Left ventricle myocardium inferior (tissue), 1 donor: Measurements from ENCODE around the gene PDLIM4. TPM values are rescaled to one million over a fixed set of nuclear protein-coding genes. Genes with fewer than 3 reads are reported as not detected.

ENCODE experiments used
- DNase-seq: peaks from one replicate; pipeline ENCODE4 v3.0.0-alpha.2; 2020
- H3K27ac ChIP-seq: fragments of 200-600 bp; replicated peaks from 2 replicates; pipeline ENCODE4 v1.8.0; 2021
- H3K27me3 ChIP-seq: fragments of 200-600 bp; 2 replicates; pipeline ENCODE4 v1.8.0; 2021; ENCODE audit warnings: low read depth
- H3K36me3 ChIP-seq: fragments of 200-600 bp; 2 replicates; pipeline ENCODE4 v1.8.0; 2021
- H3K4me1 ChIP-seq: fragments of 200-600 bp; 2 replicates; pipeline ENCODE4 v1.8.0; 2021
- H3K4me3 ChIP-seq: fragments of 200-600 bp; 2 replicates; pipeline ENCODE4 v1.8.0; 2021; ENCODE audit warnings: mild to moderate bottlenecking, moderate library complexity
- H3K9me3 ChIP-seq: fragments of 200-600 bp; replicated peaks from 2 replicates; pipeline ENCODE4 v1.8.0; 2021
- CTCF ChIP-seq: fragments of 200-600 bp; IDR thresholded peaks from 2 replicates; pipeline ENCODE4 v1.8.0; 2021; ENCODE audit warnings: antibody characterized with exemption, mild to moderate bottlenecking, borderline replicate concordance
- intact Hi-C: fragments of 100-400 bp; cut with micrococcal nuclease; formaldehyde crosslinking; loops from one replicate; pipeline ENCODE4 v1.11.0; 2022
- total RNA-seq: library from RNA; stranded (reverse); fragmentation: NEBNext Ultra II Directional; extraction: Animal tissue kit (Norgen Biotek cat#: 25700); gene quantifications from one replicate; pipeline ENCODE4 v1.2.1, GENCODE V29; 2021
- donor health status: DM: no; HTN: yes; CAD: no; lungs with severe emphysema.

The PDLIM4 gene
- total RNA-seq, 1 donor from 2014 or later: 4.8 TPM

- intact Hi-C loops: no loop called here
- no peak for DNase-seq
- Histone ChIP-seq H3K4me1 (peaks cover 33% of the 10 kb centered on the region), H3K36me3 (no peaks in the 10 kb centered on the region), H3K4me3 (no peak overlapping the region), H3K27ac (peak overlapping the region; percentile 68), H3K9me3 (no peaks in the 10 kb centered on the region), H3K27me3 (no peaks in the 10 kb centered on the region)
- no peak for TF ChIP-seq CTCF
These were observed 3.8 kb upstream of the PDLIM4 start for GRCh38 chr5:132253452-132254320.

DNA sequence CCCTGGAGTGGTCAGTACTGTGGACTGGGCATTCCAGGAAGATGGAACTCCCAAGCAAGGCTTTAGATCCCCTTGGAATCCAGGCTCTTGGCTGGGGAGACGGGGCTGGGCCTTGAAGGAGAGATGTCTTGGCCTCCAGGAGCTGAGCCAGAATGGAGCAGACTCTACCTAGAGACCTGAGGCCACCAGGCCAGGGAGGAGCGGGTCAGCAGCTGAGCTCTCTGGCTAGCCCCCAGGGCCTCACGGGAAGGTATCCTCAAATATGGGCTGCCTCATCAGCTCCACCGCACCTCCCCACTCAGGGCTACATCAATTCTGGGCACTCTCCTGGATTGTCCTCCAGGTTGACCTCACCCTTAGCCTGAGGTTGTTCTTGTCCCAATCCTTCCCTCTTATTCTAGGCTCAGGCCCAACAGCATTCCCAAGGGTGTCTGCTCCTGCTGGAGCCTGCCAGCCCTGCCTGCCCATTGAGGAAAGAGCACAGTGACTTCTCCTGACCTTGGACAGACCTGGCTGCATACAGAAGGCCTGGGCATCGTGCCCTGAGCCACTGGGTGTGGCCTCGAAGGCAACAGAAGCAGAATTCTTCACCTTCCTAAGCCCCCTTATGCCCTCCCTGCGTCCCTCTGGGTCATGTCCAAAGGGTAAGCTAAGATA is 3.0 kb upstream of the PDLIM4 start:
- TF ChIP-seq CTCF: no peak
- intact Hi-C loops: no loop called here
- H3K27me3 ChIP-seq: no peaks in the 10 kb centered on the region
- DNase-seq: peak; percentile 64
- peak overlapping the region; percentile 68 for H3K27ac ChIP-seq
- no peak overlapping the region for H3K4me3 ChIP-seq
- no peaks in the 10 kb centered on the region for H3K9me3 ChIP-seq
- peaks cover 40% of the 10 kb centered on the region for H3K4me1 ChIP-seq
- H3K36me3 ChIP-seq: no peaks in the 10 kb centered on the region

DNA sequence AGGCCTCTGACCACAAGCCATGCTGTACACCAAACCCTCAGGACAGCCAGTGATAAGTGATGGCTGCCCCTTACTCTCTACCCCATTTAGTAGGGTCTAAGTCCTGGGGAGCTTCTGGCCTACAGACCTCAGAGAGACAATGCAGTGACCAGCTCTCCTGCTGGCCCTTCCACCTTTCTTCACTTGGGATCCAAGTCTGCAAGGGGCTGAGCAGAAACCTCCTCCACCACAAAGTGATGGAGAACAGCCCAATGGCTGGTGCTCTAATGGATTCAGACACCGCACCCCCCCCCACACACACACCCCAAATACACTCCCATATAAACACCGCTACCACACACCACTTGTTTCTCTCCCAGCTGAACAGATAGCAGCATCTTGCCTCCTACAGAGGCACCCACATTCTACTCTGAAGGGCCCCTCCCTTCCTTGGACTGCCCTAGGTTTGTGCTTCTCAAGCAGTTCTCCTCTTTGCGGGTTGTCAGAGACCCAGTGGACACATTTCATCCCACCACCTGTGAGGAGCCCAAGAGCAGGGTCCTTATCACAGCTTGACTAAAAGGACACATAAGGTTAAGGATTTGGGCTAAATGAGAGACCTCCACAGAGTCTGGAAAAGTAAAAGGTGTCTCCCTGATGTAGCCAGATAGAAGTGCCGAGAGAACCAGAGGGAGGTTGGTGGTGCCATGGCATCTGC is 1.3 kb upstream of the PDLIM4 start:
- DNase-seq: no peak
- H3K9me3 ChIP-seq: no peaks in the 10 kb centered on the region
- no peak for TF ChIP-seq CTCF
- H3K27me3 ChIP-seq: no peaks in the 10 kb centered on the region
- no peak overlapping the region for H3K4me3 ChIP-seq
- intact Hi-C loops: no loop called here
- no peak overlapping the region for H3K27ac ChIP-seq
- peaks cover 58% of the 10 kb centered on the region for H3K4me1 ChIP-seq
- H3K36me3 ChIP-seq: no peaks in the 10 kb centered on the region

GRCh38 chr5:132256783-132257130 is 739 bp upstream of the PDLIM4 start:
- no peak for TF ChIP-seq CTCF
- Histone ChIP-seq H3K27me3 (no peaks in the 10 kb centered on the region), H3K36me3 (no peaks in the 10 kb centered on the region), H3K4me1 (peaks cover 63% of the 10 kb centered on the region), H3K9me3 (no peaks in the 10 kb centered on the region), H3K27ac (peak overlapping the region; percentile 78), H3K4me3 (peak overlapping the region; percentile 69)
- intact Hi-C loops: no loop called here
- no peak for DNase-seq
